NCI-H345 treated with DMSO at 0.1 percent for 48 hours (cell line): ENCODE measurements around the gene RPL39L.
"Not testable (repeated sequence)": the region's sequence is repeated elsewhere in the genome, so short reads cannot be mapped to it uniquely, and the experiment has no call there.

Experiments used
- DNase-seq: peaks from one replicate; lab custom pipeline; 2025; ENCODE audit not compliant: unreplicated experiment; lab: John Stamatoyannopoulos, UW

RPL39L gene

DNA sequence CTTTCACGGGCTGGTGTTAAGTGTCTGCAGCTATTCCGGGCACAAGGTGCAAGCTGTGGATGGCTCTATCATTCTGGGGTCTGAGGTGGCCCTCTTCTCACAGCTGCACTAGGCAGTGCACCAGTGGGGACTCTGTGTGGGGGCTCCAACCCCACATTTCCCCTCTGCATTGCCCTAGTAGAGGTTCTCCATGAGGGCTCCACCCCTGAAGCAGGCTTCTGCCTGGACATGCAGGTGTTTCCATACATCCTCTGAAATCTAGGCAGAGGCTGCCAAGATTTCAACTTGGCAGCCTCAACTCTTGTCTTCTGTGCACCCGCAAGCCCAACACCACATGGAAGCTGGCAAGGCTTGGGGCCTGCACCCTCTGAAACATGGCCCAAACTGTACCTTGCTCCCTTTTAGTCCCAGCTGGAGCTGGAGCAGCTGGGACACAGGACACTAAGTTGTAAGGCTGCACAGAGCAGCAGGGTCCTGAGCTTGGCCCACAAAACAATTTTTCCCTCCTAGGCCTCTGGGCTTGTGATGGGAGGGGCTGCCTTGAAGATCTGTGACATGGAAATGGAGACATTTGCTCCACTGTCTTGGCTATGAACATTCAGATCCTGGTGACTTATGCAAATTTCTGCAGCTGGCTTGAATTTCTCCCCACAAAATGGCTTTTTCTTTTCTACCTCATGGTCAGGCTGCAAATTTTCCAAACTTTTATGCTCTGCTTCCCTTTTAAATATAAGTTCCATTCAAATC is 6.0 kb upstream of the RPL39L start:
- DNase-seq = no peak

GRCh38 chr3:187139895-187140253 is 578 bp upstream of the RPL39L start:
- DNase-seq = no peak

DNA sequence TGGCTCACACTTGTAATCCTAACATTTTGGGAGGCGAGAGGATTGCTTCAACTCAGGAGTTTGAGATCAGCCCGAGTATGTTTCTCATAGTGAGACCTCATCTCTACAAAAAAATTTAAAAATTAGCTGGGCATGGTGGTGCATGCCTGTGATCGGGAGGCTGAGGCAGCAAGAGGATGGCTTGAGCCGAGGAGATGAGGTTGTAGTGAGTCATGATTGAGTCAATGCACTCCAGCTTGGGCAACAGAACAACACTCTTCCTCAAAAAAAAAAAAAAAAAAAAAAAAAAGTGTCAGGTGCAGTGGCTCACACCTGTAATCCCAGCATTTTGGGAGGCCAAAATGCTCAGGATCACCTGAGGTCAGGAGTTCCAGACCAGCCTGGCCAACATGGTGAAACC is 2.4 kb downstream of the RPL39L start:
- DNase-seq = no peak

DNA sequence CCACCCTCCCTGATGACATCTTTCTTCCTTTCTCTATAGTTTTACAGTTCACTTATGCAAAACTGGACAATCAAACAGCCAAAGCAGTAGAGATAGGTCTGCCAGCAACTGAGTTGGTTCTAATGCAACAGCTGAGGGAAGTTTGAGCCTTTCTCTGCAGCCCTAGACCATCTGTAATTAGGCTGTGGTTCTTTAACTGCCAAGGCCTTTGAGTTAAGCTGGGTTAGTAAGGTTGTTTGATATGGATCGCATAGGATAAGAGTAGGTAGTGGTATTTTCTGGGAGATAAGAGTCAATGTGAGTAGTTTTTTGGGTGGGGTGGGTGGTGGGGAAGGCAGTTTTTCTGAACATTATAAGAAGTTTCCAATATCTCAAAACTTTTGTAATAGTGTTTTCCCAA is 3.0 kb downstream of the RPL39L start:
- DNase-seq = no peak

DNA sequence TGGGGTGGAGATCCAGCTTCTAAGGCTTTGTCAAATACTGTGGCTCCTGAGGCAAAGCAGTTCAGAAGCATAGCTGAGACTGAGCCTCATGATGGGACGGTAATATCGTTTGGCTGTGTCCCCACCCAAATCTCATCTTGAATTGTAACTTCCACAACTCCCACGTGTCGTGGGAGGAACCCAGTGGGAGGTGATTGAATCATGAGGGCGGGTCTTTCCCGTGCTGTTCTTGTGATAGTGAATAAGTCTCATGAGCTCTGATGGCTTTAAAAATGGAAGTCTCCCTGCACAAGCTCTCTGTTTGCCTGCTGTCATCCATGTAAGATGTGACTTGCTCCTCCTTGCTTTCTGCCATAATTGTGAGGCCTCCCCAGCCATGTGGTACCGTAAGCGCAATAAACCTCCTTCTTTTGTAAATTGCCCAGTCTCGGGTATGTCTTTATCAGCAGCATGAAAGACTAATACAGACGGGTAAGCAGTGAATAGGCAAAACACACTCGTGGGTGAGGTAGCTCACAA is 4.1 kb downstream of the RPL39L start:
- DNase-seq = not testable (repeated sequence)

DNA sequence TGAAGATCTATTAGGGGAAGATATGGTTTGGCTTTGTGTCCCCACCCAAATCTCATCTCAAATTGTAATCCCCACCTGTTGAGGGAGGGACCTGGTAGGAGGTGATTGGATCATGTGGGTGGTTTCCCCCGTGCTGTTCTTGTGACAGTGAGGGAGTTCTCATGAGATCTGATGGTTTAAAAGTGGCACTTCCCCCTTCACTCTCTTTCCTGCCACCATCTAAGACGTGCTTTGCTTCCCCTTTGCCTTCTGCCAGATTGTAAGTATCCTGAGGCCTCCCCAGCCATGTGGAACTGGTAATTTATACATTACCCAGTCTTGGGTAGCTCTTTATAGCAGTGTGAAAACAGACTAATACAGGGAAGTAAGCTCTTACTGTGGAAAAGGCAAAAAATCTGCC is 6.1 kb downstream of the RPL39L start:
- DNase-seq = not testable (repeated sequence)

DNA sequence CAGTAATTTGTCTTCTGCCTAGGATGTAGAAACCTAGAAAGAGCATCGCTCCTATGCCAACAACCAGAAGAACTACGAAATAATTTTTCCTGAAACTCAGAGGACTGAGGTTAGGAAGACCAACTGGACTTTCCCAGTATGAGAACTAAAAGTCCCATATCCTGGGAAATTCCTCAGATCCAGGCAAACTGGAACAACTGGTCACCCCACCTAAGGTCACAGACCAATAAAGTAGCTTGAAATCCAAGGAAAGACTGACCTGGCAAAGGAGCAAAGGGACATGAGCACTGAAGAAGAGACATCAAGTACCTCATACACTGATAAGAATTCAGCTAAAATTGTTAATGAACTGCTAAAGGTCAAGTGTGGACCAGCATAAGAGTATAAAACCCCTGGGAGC is 6.6 kb downstream of the RPL39L start:
- DNase-seq = no peak

- DNase-seq = no peak
Observed at GRCh38 chr3:187131981-187132380, 7.3 kb downstream of the RPL39L start.

DNA sequence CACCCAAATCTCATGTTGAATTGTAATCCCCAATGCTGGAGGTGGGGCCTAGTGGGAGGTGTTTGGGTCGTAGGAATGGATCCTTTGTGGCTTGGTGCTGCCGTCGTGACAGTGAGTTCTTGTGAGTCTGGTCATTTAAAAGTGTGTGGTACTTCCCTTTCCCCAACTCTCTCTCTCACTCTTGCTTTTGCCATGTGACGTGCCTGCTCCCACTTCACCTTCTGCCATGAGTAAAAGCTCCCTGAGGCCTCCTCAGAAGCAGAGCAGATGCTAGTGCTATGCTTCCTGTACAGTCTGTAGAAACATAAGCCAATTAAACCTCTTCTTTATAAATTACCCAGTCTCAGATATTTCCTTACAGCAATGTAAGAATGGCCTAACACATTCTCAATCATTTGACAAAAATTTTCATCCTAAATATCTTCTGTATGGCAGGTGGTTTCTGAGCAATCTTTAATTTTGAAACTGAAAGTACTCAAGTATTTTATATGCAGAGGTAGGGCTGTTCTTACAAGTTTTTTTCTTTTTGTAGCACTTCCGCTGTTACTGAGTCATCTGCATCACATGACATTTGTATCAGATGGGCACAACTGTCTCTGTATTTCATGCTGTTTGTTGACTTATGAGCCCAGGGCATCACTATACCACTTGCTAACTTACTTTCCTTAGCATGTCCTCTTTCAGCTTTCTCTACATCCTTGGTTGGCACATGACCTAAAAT is 8.8 kb downstream of the RPL39L start:
- DNase-seq = no peak

DNA sequence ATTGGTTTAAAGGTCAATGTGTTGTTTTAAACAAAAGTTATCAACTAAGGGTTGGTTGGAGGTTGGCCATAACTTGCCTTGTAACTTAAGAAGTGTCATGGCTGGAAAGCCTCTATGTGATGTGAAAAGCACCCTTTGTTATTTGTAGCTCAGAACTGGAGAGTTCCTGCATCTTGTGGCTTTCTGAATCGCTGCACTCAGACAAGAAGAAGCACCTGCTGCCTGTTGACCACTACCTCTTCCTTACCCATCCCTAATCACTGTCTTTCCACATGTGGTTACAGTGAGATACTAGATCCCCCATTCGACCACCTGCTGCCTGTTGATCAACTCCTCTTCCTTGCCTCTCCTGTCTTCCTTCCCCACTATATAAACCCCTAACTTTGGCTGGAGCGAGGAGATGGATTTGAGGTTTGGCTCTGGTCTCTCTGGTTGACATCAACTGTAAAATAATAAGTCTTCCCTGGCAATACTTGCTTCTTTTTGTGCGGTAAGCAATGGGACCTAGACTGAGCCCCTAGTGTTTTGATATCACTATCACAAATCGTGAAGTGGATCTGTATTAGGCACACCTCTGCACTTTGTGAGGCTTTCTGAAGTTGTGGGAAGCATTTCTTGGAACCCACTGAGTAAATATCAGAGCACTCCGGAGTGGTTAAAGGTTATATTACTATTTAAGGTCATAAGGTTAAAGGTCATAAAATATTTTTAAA is 13.8 kb downstream of the RPL39L start:
- DNase-seq = no peak

DNA sequence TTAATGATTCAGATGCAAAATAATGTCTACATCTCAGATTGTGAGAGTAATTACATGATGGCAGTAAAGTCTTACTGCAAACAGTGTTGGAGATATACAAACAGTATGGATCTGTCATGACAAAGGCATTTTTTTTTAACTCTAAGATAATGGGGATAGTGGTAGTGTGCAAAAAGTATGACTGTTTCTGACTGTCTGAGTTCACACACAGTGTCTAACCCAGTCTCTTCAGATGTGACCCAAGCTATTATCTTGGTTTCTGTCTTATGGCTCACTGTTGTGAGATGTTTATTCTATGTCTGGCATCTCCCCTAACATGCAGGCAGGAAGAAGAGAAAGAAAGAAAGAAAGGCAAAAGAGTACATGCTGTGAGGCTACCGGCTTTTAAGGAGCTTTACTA is 17.0 kb downstream of the RPL39L start:
- no peak for DNase-seq

DNA sequence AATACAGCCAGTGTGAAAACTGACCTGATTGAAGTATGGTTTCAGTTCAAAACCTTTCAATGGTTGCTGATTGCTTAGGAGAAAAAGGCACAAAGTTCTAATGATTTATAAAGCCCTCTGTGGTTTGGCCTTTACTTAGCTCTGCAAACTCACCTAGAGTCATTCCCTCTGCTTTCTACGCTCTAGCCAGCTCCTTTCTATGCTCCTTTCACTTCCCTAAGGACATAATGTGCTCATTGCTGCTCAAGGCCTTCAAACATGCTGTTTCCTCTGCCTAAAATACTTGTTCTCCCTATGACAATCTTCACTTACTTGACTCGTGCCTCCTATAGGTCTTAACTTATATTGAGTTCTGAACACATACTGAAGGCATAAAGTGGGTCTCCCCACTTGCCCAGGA is 19.0 kb downstream of the RPL39L start:
- no peak for DNase-seq

GRCh38 chr3:187114511-187114910 is 24.8 kb downstream of the RPL39L start:
- DNase-seq = no peak

DNA sequence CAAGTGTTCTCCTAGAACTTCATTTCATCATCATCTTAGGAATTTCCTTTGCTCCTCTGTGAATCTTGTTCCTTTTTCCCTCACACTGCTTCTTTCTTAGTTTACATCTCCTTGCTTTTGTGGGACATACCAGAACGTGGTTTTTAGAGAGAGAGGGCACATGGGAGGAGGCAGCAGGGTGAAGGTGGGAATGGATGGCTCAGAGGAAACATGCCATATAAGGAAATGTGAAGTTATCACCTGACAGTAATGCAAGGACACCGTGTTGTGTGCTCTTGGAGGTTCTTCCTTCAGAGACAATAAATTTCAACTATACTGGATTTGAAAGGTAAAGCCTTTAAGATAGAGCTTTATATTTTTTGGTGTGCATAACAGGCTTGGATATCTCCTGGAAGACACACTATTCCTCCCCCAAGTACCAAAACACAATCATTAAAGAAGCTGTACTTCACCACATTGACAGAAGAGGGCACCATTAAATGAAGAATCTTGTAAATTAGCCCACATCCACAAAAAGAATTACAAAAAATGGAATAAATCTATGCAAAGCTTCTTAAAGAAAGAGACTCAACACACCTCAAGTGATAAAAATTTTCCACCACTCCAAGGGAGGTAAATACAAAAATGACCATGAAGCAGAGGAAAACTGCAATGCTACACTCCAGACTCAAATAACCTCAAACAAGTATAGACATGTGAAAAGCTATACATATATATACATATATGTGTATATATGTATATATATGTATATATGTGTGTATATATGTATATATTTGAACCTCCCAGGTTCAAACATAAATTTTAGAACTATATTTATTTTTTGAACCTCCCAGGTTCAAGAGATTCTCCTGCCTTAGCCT is 26.1 kb downstream of the RPL39L start:
- DNase-seq = peak; percentile 1

DNA sequence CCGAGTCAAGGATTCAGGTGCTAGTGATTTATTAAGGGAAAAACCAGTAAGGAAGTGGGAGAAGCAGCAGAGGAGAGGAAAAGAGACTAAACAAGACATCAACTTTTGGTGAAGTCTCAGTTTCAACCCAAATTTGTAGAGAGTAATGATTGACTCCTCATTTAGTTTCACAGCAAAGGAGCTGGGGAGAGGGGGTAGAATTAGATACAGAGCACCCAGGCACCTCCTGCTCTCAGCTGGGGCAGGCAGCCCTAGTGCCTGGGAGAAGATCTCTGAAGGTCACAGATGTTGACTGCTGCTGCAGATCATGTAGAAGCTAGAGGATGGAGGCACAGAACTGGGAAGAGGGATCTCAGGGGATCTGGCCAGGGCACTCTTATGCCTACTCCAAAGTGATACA is 29.1 kb downstream of the RPL39L start:
- DNase-seq = no peak

GRCh38 chr3:187107989-187108388 is 31.3 kb downstream of the RPL39L start:
- no peak for DNase-seq

DNA sequence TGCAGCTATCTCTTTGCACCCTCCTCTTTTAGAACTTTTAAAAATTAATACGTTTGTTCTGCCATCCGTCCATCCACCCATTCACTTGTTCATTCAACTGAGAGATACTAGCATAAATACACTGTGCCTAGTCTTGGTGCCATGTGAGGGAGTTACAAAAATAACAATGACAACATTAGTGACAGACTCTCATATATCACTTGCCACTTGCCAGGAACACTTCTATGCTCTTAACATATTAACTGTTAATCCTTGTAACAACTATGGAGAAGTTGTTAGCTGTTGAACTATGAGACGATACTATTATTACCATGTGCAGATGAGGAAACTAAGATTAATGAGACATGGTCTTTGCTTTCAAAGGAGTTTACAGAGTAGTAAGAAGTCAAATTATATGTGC is 33.6 kb downstream of the RPL39L start:
- no peak for DNase-seq

DNA sequence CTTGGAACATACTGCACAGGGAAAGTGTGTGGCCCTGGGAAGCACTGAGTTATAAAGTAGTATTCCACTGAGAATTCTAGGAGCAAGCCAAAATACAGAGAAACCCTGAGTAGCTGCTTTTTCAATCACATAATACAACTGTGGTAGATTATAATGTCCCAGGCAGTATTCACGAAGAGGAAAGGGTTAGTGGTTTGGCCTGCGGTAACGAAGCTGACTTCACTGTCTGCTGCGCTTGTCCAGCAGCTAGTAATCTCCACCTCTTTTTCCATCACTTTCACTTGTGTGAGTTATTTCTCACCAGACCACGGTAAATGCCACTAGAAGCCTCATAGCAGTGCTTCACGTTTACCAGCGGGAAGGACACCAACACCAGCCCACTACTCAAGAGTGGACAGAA is 34.4 kb downstream of the RPL39L start:
- DNase-seq = no peak

DNA sequence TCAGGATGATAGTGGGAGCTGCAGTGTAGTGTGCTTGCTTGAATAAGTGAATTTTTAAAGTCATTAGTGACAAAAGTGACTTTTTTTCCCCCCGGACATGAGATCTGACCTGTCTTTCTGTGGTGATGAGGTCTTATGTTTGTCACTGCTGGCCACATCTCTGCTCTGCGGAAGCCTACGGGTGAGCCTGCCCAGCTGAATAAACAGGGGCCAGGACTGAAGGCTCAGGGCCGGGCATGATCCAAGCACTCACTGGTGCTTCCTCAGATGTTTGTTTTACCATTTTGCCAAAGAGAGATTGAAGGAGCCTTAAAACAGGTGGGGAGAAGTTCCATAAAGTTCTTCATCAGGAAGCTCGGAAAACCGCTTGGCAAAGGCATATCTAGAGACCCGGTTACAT is 35.0 kb downstream of the RPL39L start:
- no peak for DNase-seq

- DNase-seq = no peak
Observed at GRCh38 chr3:187103251-187103650, 36.0 kb downstream of the RPL39L start.

GRCh38 chr3:187102073-187102634 is 37.1 kb downstream of the RPL39L start:
- DNase-seq = no peak
